GM19455 (cell line): ENCODE results near the gene AIDA.
"Not testable (repeated sequence)": the region's sequence is repeated elsewhere in the genome, so short reads cannot be mapped to it uniquely, and the experiment has no call there.

Experiments
- ATAC-seq: cut with Tn5 transposase; IDR thresholded peaks from one replicate; pipeline ENCODE4 v1.9.1; 2021; ENCODE audit not compliant: unreplicated experiment

AIDA gene

GRCh38 chr1:222713091-222713961 is 1.0 kb upstream of the AIDA start:
- ATAC-seq: peak; percentile 63

- ATAC-seq: peak; percentile 47
Measured at GRCh38 chr1:222711319-222712252, 705 bp downstream of the AIDA start.

GRCh38 chr1:222709700-222710153 is 2.6 kb downstream of the AIDA start:
- ATAC-seq: no peak

GRCh38 chr1:222706815-222707214 is 5.5 kb downstream of the AIDA start:
- ATAC-seq: no peak

GRCh38 chr1:222704260-222704659 is 8.0 kb downstream of the AIDA start:
- ATAC-seq: no peak

GRCh38 chr1:222702210-222702609 is 10.1 kb downstream of the AIDA start:
- no peak for ATAC-seq

- ATAC-seq: no peak
Measured at GRCh38 chr1:222697826-222698225, 14.5 kb downstream of the AIDA start.

- ATAC-seq: no peak
Measured at GRCh38 chr1:222697203-222697602, 15.1 kb downstream of the AIDA start.

GRCh38 chr1:222696741-222697140 is 15.6 kb downstream of the AIDA start:
- ATAC-seq: no peak

- no peak for ATAC-seq
Measured at GRCh38 chr1:222694927-222695326, 17.4 kb downstream of the AIDA start.

- no peak for ATAC-seq
Measured at GRCh38 chr1:222691016-222691415, 21.3 kb downstream of the AIDA start.

GRCh38 chr1:222680080-222680479 is 32.2 kb downstream of the AIDA start:
- no peak for ATAC-seq

- no peak for ATAC-seq
Measured at GRCh38 chr1:222670110-222670509, 42.2 kb downstream of the AIDA start.

- not testable (repeated sequence) for ATAC-seq
Measured at GRCh38 chr1:222669107-222669506, 43.2 kb downstream of the AIDA start.

- not testable (repeated sequence) for ATAC-seq
Measured at GRCh38 chr1:222668184-222668583, 44.1 kb downstream of the AIDA start.

- no peak for ATAC-seq
Measured at GRCh38 chr1:222665964-222666363, 46.3 kb downstream of the AIDA start.

GRCh38 chr1:222663431-222663934 is 48.8 kb downstream of the AIDA start:
- ATAC-seq: no peak

GRCh38 chr1:222657899-222658298 is 54.4 kb downstream of the AIDA start:
- no peak for ATAC-seq

- ATAC-seq: no peak
Measured at GRCh38 chr1:222656391-222657155, 55.7 kb downstream of the AIDA start.

GRCh38 chr1:222654849-222655248 is 57.4 kb downstream of the AIDA start:
- peak; percentile 94 for ATAC-seq
